Measurements from ENCODE around the gene USF1. TPM values are rescaled to one million over a fixed set of nuclear protein-coding genes. Genes with fewer than 3 reads are reported as not detected.

USF1 gene
- total RNA-seq, 4 donors from 2014 or later: 35.9 to 55.7 (median 49.4) TPM

DNA sequence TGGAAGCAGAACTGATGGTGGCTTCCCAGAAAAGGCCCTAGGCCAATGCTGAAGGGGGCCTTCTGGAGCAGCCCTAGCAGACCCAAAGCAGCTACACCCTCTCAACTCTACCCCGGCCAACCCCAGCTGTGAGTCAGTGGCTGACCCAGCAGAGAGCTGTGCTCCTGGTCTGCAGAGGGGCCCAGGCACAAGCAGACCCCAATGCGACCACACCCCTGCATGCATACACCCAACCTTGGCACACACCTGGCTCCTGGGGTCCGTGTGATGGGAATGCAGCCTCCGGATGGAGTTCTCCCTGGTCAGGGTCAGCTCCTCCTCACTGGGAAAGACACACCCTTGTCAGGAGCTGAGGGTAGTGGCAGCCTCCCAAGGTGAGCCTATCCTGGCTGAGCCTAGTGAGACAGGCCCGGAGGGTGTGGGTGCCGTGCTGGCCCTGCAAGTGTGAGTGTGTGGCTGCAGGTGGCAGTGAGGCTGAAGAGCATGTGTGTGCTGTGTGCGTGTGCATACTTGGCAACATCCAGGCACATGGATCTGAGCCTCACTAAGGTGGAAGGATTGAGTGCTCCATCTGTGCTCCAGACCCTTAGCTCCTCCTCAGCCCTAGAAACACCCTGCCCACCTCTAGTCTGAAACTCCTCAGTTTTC lies 27.8 kb upstream of the USF1 start:
- 30 to 71% methylated on average over 2 of the region's 7 CpGs for WGBS, 2 donors
- TF ChIP-seq, protein P1, sequence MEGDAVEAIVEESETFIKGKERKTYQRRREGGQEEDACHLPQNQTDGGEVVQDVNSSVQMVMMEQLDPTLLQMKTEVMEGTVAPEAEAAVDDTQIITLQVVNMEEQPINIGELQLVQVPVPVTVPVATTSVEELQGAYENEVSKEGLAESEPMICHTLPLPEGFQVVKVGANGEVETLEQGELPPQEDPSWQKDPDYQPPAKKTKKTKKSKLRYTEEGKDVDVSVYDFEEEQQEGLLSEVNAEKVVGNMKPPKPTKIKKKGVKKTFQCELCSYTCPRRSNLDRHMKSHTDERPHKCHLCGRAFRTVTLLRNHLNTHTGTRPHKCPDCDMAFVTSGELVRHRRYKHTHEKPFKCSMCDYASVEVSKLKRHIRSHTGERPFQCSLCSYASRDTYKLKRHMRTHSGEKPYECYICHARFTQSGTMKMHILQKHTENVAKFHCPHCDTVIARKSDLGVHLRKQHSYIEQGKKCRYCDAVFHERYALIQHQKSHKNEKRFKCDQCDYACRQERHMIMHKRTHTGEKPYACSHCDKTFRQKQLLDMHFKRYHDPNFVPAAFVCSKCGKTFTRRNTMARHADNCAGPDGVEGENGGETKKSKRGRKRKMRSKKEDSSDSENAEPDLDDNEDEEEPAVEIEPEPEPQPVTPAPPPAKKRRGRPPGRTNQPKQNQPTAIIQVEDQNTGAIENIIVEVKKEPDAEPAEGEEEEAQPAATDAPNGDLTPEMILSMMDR (IDR thresholded peaks at IDR 0.05): peak in 2 of 6 experiments; percentile 33 to 47
- no peak for TF ChIP-seq POLR2A (IDR thresholded peaks at IDR 0.05)
- DNase-seq: no peak
- no peak overlapping the region for H3K4me3 ChIP-seq
- no peaks in the 10 kb centered on the region for H3K9me3 ChIP-seq
- peaks cover 0 to 71% (median 13%) of the 10 kb centered on the region in 3 donors for H3K36me3 ChIP-seq
- H3K27ac ChIP-seq: peak overlapping the region; percentile 82 to 97 (median 90)
- H3K27me3 ChIP-seq: no peaks in the 10 kb centered on the region
- intact Hi-C loops (cut with DNase I): no loop called here
- H3K4me1 ChIP-seq: peaks cover 0 to 95% (median 13%) of the 10 kb centered on the region in 3 donors

DNA sequence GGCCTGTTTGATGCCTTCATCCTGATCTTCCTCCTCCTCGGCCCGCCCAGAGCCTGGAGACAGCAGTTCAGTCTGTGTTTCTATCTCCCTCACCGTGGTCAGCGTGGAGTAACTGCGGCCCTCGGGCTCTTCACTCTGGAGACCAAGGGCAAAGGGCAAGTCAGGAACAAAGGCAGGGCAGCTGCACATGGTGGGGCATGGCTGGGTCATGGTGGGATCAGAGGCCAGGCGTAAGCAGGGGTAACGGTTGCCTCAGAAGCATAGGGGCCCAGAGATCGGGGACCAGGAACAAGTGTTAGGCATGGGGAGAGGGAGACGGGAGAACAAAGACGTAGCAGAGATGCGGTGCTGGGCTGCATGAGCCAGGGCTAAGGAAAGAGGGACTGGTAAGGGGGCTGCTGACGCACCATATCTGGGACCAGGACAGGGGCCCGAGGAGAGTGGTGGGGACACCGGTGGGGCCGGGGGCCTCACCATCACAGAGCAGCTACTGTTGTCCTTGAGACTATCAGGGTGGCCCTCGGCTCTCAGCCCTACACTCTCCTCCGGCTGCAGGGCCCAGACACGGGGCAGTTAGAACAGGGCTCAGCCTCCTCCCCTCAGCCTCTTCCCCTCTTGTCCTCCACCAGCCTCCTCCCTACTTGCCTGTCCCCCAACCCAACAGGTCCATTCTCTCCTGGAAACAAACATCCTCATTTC lies 27.1 kb upstream of the USF1 start:
- WGBS, 2 donors: 93 to 94% methylated on average over 13 to 14 of the region's 19 CpGs
- no peak overlapping the region for H3K4me3 ChIP-seq
- no peaks in the 10 kb centered on the region for H3K27me3 ChIP-seq
- H3K9me3 ChIP-seq: no peaks in the 10 kb centered on the region
- DNase-seq: no peak
- H3K4me1 ChIP-seq: peaks cover 0 to 99% (median 13%) of the 10 kb centered on the region in 3 donors
- H3K27ac ChIP-seq: peak overlapping the region; percentile 59 to 97 (median 90)
- intact Hi-C loops (cut with DNase I): no loop called here
- H3K36me3 ChIP-seq: peaks cover 0 to 64% (median 13%) of the 10 kb centered on the region in 3 donors
- TF ChIP-seq, protein P1 (IDR thresholded peaks at IDR 0.05): no peak

DNA sequence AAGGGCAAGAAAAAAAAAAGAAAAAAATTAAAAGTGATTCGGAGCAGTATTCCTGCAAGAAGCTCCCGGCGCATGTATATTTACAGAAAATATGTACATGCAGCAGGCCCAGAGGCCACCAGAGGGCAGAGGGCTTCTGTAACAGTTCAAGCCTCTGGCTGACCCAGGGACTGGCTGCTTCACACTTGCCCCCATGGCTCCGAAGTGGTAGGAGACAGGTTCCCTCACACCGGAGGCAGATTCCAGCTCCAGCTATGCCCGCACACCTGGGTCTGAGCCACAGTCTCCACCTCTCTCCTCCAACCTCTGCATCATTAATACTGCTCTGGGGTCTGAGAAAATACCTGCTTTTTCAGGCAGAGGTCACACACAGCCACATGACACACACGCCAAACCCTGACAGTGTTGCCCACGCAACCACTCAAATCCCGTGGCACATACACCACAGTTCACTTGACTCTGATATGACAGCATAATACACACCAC lies 26.2 kb upstream of the USF1 start:
- Histone ChIP-seq H3K4me3 (no peak overlapping the region), H3K4me1 (peaks cover 0 to 98% (median 13%) of the 10 kb centered on the region in 3 donors), H3K27me3 (no peaks in the 10 kb centered on the region), H3K9me3 (no peaks in the 10 kb centered on the region), H3K36me3 (peaks cover 0 to 61% (median 7%) of the 10 kb centered on the region in 3 donors), H3K27ac (peak overlapping the region in 1 of 4 donors; percentile 97)
- TF ChIP-seq, protein P1 (IDR thresholded peaks at IDR 0.05): peak; percentile 20 to 70 (median 58)
- no peak for TF ChIP-seq POLR2A (IDR thresholded peaks at IDR 0.05)
- intact Hi-C loops (cut with DNase I): no loop called here
- no peak for DNase-seq
- WGBS, 2 donors: 68 to 76% methylated on average over 7 to 9 of the region's 9 CpGs

DNA sequence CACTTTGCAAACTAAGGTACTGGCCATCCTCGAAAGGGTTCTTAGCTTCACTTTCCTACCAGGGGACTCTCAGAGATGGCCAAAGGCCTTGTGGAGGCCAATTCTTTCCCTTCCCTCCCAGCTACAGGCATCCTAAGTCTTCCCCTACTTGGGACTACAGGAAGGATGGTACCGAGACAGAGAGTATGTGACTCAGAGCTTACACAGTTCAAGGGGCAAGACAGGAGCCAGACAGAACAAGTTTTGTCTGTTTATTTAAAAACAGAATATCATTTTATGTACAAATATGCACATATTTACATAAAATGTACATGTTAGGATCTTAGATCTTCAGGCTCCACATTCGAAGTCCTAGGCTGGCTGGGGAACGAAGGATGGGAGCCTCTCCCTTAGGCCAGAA lies 25.0 kb upstream of the USF1 start:
- DNase-seq: no peak

More for the DNA sequence above, 25.0 kb upstream of the USF1 start:
- peak overlapping the region in 3 of 4 donors; percentile 2 to 85 (median 84) for H3K27ac ChIP-seq
- no peaks in the 10 kb centered on the region for H3K27me3 ChIP-seq
- WGBS, 2 donors: 84 to 88% methylated on average over 4 of the region's 4 CpGs
- peaks cover 0 to 86% (median 13%) of the 10 kb centered on the region in 3 donors for H3K4me1 ChIP-seq
- TF ChIP-seq POLR2A (IDR thresholded peaks at IDR 0.05): no peak
- TF ChIP-seq, protein P1 (IDR thresholded peaks at IDR 0.05): no peak
- intact Hi-C loops (cut with DNase I): no loop called here
- H3K4me3 ChIP-seq: no peak overlapping the region
- H3K36me3 ChIP-seq: peaks cover 0 to 59% (median 7%) of the 10 kb centered on the region in 3 donors
- H3K9me3 ChIP-seq: no peaks in the 10 kb centered on the region

Data from esophagus squamous epithelium (tissue), 5 donors.